ENCODE data around the gene VPS37B. TPM values are rescaled to one million over a fixed set of nuclear protein-coding genes. Genes with fewer than 3 reads are reported as not detected.
"Not testable (repeated sequence)": the region's sequence is repeated elsewhere in the genome, so short reads cannot be mapped to it uniquely, and the experiment has no call there.

VPS37B gene
- total RNA-seq, 1 donor from 2014 or later = 22.9 TPM

DNA sequence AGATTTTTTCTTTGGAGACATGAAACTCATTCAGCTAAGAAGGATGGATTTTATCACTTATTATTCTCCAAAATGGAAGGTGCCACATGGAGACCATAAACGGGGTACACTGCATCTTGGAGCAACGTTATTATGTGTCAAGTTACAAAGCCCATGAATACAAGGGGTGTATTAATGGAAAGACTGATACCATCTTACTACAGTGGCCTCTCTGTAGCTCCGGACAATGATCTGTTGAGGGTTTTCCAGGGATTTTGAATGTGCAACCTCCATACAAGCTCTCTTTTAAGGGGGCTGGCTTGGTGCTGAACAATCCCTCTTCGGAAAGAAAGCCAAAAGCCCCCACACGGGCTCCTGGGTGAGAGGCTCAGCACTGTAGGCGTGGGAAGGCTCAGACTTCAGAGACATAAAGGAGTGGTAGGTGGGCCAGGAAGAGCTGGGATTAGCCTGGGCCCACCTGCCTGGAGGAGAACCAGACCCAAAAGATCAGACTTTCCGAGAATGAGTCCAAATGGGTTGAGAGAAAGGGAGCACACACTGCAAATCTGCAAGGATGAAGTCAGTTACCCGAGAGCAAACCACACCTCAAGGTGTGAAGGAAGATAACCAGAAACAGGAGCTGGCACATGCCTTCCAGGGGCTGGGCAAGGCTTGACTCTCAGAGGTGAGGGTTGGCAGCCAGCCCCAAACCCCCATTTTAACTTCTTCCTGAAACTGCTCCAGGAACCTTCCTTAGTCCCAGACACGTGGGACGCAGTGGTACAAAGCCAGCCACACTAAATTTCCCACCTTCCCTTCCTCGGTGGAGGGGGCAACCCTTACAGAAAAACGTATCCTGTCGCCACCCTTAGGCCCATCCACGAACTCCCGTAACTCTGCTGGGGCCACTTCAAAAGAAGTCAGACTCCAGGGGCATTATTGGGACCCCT lies 1.5 kb downstream of the VPS37B start:
- Mint-ChIP-seq H3K27me3 (peaks cover 6% of the 10 kb centered on the region), H3K4me1 (ENCODE audit: low read depth) (peaks cover 50% of the 10 kb centered on the region), H3K9me3 (ENCODE audit: low read depth) (peaks cover 5% of the 10 kb centered on the region), H3K27ac (peak overlapping the region; percentile 80), H3K4me3 (ENCODE audit: low read depth) (peak overlapping the region; percentile 94), H3K36me3 (ENCODE audit: insufficient read depth) (no peaks in the 10 kb centered on the region)
- DNase-seq (ENCODE audit: low spot score, unreplicated experiment) = no peak
- TF ChIP-seq CTCF (IDR thresholded peaks at IDR 0.05; ENCODE audit: unreplicated experiment) = no peak

DNA sequence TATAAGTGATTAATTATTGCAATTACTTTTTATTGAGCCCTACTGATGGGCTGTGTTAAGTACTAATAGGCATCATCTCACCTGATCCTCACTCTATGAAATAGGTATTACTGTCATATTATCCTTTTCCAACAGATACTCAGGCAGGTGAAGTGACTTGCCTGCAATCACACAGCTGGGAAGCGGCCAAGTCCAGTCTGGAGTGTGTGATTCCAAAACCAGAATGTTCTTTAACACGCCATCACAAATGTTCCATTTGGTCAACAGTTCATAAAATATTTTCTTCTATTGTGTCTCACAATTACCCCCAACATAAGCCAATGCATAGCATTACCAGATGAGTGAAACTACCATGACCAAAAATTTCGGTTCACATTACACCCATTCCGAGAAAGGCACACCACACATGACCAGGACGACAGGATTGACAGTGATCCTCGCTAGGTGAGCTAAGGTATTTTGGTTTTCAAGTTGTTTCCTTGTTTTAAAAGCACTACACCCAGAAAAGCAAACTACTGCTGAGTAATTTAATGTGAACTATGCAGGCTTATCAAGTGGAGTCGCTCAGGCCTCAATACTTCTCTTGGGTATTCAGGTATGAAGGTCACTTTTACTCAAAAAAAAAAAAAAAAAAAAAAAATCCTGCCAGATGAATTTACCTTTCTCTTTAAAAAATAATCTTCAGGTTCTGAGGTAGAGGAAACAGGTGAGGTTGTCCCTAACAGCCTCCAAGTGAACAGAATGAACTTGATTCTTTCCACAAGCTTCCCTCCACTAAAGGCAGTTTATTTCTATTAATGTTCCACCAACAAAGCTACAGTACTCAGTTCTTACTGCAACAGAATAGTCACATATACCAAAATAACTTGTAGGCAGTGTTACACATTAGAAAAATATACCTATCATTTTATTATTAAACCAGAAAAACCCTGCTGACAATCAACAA lies 2.4 kb downstream of the VPS37B start:
- Mint-ChIP-seq H3K9me3 (ENCODE audit: low read depth) (peaks cover 5% of the 10 kb centered on the region), H3K36me3 (ENCODE audit: insufficient read depth) (no peaks in the 10 kb centered on the region), H3K4me1 (ENCODE audit: low read depth) (peaks cover 50% of the 10 kb centered on the region), H3K4me3 (ENCODE audit: low read depth) (peak overlapping the region; percentile 94), H3K27ac (peak overlapping the region; percentile 80), H3K27me3 (peaks cover 6% of the 10 kb centered on the region)
- no peak for DNase-seq (ENCODE audit: low spot score, unreplicated experiment)
- no peak for TF ChIP-seq CTCF (IDR thresholded peaks at IDR 0.05; ENCODE audit: unreplicated experiment)

DNA sequence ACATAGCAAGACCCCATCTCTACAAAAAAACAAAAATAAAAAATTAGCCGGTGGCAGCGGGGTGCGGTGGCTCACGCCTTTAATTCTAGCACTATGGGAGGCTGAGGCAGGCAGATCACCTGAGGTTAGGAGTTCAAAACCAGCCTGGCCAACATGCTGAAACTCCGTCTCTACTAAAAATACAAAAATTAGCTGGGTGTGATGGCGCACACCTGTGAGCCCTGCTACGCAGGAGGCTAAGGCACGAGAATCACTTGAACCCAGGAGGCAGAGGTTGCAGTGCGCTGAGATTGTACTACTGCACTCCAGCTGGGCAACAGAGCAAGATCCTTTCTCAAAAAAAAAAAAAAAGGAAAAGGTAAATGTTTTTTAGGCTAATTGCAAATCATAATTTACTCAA lies 3.2 kb downstream of the VPS37B start:
- not testable (repeated sequence) for H3K27ac Mint-ChIP-seq; H3K36me3 Mint-ChIP-seq (ENCODE audit: insufficient read depth); H3K9me3 Mint-ChIP-seq (ENCODE audit: low read depth); H3K27me3 Mint-ChIP-seq; DNase-seq (ENCODE audit: low spot score, unreplicated experiment)
- peaks cover 53% of the 10 kb centered on the region for H3K4me1 Mint-ChIP-seq (ENCODE audit: low read depth)
- H3K4me3 Mint-ChIP-seq (ENCODE audit: low read depth) = peak overlapping the region; percentile 37

- TF ChIP-seq CTCF (IDR thresholded peaks at IDR 0.05; ENCODE audit: unreplicated experiment) = no peak
- H3K4me3 Mint-ChIP-seq (ENCODE audit: low read depth) = peak overlapping the region; percentile 37
- H3K9me3 Mint-ChIP-seq (ENCODE audit: low read depth) = peaks cover 5% of the 10 kb centered on the region
- peak overlapping the region; percentile 91 for H3K27ac Mint-ChIP-seq
- DNase-seq (ENCODE audit: low spot score, unreplicated experiment) = no peak
- H3K36me3 Mint-ChIP-seq (ENCODE audit: insufficient read depth) = no peaks in the 10 kb centered on the region
- peaks cover 60% of the 10 kb centered on the region for H3K4me1 Mint-ChIP-seq (ENCODE audit: low read depth)
- peaks cover 6% of the 10 kb centered on the region for H3K27me3 Mint-ChIP-seq
These were observed 4.0 kb downstream of the VPS37B start for GRCh38 chr12:122891661-122892525.

GRCh38 chr12:122889761-122890520 lies 6.0 kb downstream of the VPS37B start:
- H3K4me1 Mint-ChIP-seq (ENCODE audit: low read depth) = peaks cover 56% of the 10 kb centered on the region
- no peak for DNase-seq (ENCODE audit: low spot score, unreplicated experiment)
- no peaks in the 10 kb centered on the region for H3K9me3 Mint-ChIP-seq (ENCODE audit: low read depth)
- no peak overlapping the region for H3K4me3 Mint-ChIP-seq (ENCODE audit: low read depth)
- H3K27me3 Mint-ChIP-seq = no peaks in the 10 kb centered on the region
- H3K27ac Mint-ChIP-seq = peak overlapping the region; percentile 8
- no peaks in the 10 kb centered on the region for H3K36me3 Mint-ChIP-seq (ENCODE audit: insufficient read depth)
- TF ChIP-seq CTCF (IDR thresholded peaks at IDR 0.05; ENCODE audit: unreplicated experiment) = no peak

All from progenitor cell of endocrine pancreas (in vitro differentiated cells).